GM18867 (cell line): ENCODE measurements around the gene ERC2.

Experiments used
- ATAC-seq: cut with Tn5 transposase; IDR thresholded peaks from one replicate; pipeline ENCODE4 v1.9.1; 2021; ENCODE audit warnings: mild to moderate bottlenecking, moderate library complexity; ENCODE audit not compliant: unreplicated experiment

The ERC2 gene

DNA sequence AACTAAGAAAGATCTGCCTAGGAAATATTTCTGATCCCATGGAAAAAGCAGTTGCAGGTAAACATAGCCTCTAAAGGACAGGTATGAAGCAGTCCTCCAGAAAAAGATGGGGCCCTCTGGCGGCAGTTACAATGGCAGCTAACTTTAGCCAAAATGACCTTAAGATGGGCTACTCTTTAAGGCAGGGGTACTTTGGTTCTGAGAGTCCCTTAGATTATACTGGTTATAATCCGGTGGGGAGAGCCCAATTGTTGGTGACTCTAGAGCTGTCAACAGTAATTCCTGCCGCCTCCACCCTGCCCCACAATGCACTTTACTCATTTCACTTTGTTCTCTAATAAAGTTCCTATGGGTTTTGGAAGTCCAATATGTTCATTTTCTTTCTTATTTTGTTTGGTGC lies 568.4 kb downstream of the ERC2 start:
- no peak for ATAC-seq

DNA sequence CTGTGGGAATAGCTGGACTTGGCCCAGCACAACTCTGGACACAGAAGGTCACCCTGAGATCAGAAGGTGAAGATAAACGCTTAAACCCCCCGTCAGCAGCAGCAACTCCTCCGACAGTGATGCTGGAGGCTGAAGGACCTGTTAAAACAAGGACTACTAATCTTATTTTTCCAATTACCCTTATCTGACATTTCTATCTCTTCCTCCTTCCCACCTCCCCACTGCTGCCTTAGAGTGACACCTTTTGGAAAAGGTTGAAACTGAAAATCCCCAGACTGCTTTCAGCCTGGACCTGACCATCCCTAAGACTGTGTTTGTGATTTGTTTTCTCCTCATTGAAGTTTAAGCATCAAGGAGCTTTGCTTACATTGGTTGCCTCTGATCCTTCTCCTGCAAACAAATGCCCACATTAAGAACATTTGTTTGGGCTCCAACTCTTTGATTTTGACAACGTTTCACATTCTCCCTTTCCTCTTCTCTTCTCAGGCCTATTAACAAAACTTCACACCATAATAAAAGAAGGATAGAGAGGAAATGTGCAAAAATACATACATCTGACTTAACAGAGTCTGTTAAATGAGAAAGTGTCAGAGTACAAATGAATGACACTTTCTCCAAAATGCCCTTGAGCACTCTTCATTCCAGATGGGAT lies 570.6 kb downstream of the ERC2 start:
- ATAC-seq, result no peak

DNA sequence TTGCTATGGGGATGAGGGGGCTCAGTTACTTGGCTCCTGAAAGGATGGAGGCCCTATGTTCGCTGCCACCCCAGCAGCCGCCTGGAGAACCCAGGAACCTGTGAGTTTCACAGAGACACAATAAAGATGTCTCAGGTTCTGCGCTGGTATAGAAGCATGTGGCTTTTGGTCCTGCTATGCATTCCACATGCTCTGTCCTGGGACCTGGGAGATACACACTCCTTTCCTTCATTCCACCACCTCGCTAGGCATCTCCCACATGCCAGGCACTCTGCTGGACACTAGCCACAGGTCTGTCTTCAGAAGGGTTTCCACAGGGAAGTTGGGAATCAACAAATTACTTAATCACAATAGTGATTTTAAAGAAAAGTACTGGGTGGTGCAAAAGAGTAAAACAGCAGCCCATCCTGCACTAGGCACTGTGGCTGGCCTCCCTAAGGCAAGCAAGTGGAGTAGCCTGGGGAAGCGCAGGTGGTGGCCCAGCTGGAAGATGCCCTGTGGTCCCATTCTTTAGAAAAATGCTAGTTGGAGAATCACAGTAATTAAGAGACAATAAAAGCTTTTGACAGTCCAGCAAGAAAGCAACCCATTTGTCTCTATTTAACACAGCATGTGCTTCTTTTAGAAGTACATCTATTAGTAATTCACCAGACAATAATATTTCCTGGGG lies 572.2 kb downstream of the ERC2 start:
- no peak for ATAC-seq

DNA sequence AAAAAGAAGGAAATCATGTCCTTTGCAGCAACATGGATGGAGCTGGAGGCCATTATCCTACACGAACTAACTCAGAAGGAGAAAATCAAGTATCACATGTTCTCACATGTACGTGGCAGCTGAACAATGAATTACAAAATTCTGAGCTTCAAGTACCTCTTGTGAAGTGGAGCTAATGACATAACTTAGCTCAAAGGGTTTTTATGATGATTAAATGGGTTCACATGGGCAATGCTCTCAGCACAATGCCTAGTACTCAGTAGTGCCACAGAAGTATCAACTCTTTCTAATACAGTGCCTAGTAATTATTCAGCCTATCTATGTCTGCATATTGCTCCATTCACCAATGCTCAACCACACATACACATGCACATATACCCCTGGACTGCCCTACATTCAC lies 573.7 kb downstream of the ERC2 start:
- ATAC-seq, result no peak

DNA sequence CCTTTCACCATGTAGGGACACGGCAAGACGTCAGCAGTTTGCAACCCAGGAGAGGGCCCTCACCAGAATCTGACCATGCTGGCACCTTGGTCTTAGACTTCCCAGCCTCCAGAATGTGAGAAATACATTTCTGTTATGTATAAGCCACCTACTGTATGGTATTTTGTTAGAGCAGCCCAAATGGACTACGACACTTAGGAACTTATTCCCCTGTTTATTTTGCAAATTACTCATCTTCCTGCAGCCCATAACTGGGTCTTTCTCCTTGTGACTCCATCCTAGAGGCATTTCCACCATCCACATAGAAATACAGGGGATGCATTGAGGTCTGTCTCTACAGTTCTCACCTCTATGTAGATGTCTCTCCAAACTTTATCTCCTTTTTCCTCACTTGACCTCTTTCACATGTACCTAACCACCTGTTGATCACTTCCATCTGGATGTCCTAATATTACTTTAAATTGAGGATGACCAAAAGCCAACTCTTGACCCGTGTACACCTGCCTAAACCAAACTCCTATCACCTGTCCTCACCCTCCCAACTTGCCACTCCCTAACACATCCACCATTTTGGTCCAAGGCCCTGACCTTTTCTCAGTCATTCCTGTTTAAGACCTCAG lies 575.1 kb downstream of the ERC2 start:
- ATAC-seq, result no peak

DNA sequence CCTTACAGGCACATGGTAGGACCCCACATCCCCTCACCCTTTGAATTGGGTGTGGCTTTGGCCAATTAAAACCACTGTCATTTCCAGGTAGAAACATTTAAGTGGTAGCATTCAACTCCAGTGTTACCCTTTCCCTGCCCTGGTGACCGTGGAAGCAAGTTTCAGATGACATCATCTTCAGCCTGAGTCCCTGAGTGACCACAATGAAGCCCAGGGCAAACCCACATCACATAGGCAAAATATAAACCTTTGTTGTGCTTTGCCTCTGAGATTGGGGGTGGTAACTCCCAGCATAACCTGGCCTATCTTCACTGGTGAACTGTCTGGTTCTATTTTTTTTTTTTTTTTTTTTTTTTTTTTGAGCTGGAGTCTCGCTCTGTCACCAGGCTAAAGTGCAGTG lies 577.2 kb downstream of the ERC2 start:
- ATAC-seq, result no peak

DNA sequence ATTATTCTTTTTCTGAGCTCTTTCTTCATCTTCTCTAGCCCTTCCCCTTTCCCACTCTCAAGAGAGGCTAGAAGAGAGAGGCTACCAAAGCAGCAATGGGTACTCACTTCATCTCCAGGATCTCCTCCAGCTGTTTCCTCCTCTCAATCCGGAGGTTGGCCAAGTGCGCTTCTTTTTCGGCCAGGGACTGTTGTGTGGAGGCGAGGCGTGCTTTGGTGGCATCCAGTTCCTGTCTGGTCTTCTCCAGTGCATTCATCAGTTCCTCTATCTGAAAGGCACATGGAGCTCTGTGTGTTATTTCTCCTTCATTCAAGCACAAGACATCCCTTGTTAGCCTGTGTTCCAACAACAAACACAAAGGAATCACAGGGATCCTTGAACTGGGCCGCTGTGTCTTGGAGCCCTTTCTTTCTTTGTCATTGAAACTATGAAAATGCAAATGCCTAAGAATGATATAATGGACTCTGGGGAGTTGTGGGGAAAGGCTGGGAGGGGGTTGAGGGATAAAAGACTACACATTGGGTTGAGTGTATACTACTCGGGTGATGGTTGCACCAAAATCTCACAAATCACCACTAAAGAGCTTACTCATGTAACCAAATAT lies 579.9 kb downstream of the ERC2 start:
- ATAC-seq, result no peak

DNA sequence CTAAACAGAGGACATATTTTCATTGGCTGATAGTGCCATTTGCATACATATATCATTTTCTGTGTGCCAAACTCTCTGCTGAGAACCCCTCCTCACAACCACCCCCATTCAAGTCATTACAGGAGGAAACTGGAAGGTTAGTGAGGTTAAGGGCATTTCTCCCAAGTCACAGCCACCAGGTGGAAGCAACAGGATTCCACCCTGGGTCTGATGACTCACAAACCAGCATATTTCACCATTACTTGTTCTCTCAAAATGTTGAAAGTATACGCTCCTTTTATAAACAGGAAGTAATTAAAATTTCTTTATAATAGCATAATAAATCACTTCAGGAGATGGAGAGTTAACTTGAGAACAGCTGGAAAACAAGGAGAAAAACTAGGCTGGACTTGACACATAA lies 582.5 kb downstream of the ERC2 start:
- ATAC-seq, result no peak

DNA sequence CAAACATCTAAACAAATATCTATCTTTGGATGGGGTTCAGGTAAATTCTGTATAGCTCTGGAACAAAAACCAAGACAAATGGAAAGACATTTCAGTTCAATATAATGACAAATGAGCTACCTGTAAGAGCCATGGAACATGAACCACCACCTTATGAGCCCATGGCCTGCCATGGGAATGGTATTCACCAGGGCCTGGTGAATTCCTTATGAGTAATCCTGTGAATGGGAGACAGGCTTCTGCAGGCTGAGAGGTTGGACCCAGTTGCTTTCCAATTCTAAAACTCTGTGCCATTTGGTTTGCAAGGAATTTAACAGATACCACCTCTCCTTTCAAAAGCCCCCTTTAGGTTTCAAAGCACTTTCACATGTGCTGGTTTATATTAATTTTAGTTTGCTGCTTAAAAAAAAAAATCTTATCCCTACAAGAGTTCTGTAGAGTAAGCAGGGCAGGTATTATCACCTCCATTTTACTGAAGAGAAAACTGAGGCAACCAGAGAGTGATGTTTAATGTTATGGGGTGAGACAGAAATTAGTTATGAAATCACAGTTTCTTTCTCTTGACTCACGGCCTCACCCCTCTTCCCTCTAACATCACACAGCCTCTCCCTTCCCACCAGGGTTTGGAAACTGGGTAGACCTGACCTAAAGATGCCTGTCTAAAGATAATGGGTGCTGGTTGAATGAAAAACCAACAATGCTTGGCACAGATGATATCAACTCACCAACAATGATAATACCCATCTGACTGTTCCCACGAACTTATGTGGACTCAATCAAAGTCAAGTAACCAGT lies 583.6 kb downstream of the ERC2 start:
- no peak for ATAC-seq

DNA sequence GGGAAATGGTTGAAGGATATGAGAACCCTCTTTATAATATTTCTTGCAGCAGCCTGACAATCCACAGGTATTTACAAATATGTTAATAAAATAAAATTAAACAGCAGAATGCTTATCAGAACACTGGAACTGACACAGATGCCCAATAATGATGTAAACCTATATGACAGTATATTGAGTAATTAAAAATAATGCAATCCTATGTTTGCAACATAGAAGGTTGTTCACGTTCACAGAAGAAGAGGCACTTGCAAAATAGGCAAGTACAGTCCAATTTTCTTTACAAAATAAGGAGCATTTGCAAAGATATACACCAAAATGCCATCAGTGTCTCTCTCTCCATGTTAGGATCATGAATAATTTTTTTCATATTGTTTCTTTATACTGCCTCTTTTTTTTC lies 584.2 kb downstream of the ERC2 start:
- no peak for ATAC-seq

DNA sequence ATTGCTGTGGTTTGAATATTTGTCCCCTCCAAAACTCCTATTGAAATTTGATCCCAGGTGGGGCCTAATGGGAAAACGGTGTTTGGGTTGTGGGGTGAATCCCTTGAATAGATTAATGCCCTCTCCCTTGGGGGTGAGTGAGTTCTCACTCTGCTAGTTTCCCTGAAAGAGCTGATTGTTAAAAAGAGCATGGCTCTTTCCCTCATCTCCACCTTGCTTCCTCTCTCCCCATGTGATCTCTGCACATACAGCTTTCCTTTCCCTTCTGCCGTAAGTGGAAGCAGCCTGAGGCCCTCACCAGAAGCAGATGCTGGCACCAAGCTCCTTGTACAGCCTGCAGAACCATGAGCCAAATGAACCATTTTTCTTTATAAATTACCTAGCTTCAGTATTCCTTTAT lies 586.3 kb downstream of the ERC2 start:
- ATAC-seq, result no peak

DNA sequence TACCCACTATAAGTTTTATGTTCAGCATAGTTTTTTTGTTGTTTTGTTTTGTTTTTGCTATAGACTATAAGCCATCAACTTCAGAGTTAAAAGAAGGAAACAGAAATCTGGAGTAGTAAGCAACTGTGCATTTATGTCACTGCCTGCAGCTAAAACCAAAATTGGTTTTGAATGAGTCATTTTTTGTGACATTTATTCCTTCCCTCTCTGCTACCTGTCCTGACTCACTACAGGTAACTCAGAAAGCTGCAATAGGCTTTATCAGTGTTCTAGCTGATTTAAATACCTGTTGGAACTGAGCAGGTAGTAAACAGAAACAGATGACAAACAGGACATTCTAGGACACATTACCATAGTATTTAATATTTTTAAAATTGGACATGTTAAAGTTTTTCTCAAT lies 587.9 kb downstream of the ERC2 start:
- no peak for ATAC-seq

DNA sequence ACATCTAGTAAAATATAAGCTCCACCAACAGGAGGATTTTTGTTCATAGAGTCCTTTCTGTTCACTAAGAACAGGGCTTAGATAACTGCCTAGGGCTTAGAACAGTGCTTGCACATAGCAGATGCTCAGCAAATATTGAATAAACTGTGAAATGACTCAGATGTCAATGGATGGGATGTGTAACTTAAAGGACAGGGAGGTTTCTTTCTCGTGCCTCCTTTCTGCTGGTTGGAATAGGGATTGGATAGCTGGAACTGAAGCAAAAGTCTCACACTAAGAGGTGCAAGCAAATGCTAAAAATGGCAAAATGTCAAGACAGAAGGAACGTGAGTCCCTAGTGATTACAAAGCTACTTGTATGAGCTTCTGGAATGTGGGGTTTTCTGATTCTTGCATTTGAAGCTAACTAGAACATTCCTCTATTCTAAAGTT lies 588.4 kb downstream of the ERC2 start:
- ATAC-seq, result no peak

DNA sequence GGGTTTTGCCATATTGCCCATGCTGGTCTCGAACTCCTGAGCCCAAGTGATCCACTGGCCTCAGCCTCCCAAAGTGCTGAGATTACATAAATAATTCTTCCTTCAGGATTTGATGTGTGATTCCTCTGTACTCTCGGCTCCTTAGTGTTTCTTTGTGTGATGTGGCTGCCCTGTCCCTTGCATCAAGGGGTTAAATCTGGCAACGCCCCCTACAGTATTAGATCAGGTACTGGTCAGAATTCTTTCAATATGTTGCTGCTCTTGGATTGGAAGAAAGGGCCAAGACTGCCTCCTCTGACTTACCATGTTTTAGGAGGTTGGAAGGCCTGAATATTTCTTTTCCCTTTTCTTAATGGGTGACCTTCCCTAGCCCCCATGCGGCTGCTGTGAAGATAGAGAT lies 590.6 kb downstream of the ERC2 start:
- no peak for ATAC-seq

DNA sequence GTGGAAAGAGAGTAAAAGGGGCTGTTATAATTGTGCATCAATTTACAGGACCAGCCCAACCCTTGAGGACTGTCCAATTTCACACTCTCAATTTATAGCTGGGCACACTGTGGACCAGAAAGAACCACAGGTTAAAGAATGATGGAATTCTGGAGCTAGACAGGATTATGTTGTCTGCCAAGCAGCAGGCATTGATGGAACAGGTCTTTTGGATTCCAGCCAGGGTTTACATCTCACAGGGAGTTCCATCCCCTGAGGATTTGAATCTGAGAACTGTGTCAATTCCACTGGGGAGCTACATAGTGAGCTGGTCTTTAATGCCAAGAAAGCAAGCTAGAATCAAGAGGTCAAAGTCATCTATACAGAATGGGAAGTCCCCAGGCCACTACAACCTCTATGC lies 591.7 kb downstream of the ERC2 start:
- ATAC-seq, result no peak

DNA sequence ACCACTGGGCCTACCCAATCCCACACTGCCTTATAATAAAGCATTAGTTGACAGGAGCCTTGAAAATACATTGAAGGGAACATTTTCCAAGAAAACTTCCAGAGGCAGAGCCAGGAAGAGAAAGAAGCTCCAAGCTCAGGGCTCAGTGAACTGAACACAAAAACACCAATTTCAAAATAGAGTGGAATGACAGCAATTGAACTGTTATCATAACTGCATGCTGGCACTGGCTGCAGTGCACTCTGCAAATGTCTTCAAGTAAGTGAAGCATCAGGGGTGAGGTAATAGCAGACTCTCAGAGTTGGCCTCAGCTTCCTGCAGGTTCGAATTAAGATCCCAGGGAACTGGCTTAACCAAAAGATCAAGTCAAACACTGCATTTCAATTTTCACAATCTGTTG lies 593.2 kb downstream of the ERC2 start:
- ATAC-seq, result no peak

DNA sequence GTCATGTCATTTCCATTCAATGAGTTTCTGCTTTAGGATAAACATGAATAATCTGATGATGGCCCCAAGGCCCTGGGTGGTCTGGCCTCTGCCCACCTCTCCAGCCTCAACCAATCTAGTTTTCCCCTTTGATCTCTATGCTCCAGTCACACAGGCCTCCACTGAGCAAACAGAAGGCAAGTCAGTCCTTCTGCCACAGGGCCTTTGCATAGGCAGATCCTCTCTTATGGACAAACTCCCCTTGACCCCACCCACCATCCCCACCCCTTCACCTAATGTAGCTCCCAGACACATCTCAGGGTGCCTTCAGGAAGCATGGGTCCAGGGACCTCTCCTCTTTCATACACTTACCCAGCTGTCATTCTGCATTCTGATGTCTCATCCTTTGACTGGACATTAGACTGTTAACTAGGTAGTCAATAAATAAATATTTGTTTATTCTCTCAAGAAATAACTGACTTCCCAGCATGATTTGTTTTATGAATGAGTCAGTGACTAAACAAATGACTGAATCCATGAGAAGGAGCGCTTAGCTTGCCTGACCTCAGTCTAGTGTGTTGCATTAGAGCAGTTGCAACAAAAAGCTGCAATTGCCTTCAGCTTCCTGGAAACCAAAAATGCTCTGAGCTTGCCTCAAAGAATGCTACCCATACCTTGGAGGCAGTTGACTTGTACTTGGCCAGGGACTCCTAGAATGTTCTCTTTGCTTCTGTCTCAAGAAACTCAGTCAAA lies 594.6 kb downstream of the ERC2 start:
- ATAC-seq, result no peak

DNA sequence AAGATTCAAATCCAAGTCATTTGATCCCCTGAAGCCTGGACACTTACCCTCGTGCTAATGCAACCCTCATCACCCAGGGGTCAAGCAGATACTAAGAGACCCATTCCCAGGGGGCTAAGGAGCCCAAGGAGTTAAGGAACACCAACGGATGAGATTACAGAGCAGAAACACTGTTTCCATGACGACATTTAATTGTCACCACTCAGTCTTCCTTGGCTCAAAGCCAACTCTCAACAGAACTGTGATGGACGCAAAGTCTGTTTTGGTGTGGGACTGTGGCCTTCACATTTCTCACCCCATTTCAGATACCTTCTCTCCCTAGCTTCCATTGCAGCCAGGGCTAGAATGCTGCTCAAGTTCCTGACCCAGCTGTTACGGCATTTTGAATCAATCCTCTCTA lies 597.7 kb downstream of the ERC2 start:
- ATAC-seq, result no peak

DNA sequence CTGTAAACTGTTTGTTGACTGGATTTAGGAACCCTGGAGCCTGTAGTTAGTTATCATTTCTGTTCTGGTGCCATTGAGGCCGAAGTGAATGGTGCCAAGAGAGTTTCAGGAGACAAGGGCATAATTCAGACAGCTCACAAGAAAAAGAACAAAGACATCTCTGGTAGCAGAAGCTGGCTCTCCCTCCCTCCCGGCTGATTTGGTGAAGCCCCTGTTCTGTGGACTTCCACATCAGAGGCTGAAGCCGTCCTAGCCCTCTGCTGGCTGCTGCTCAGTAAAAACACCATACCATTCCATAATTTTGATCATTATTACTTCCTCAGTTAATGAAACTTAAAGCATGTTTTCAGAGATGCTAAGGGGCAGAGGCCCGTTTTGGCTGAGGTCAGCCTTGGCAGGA lies 599.9 kb downstream of the ERC2 start:
- ATAC-seq, result no peak

DNA sequence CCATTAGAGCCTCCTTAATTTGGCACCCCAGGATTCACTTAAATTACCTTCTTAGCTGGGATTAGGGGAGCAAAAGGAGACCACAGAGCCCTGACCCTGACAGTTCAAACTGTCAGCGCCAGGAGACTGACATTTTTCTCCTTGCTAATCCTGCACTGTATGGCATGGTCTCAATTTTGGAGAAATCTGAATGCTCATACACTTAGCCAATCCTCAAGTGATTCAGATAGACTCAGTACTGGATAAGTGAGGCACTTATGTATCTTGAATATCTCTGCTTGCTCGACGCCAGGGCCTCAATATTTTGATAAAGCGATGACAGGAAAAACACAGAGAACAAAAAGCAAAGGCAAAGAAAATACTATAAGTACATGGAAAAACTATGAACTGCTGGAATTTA lies 605.2 kb downstream of the ERC2 start:
- ATAC-seq, result no peak
